GM19035 (cell line): ENCODE results near the gene GATC.
"Not testable (repeated sequence)": the region's sequence is repeated elsewhere in the genome, so short reads cannot be mapped to it uniquely, and the experiment has no call there.

Experiments
- ATAC-seq: cut with Tn5 transposase; IDR thresholded peaks from one replicate; pipeline ENCODE4 v1.9.1; 2021; ENCODE audit not compliant: unreplicated experiment

Gene GATC

DNA sequence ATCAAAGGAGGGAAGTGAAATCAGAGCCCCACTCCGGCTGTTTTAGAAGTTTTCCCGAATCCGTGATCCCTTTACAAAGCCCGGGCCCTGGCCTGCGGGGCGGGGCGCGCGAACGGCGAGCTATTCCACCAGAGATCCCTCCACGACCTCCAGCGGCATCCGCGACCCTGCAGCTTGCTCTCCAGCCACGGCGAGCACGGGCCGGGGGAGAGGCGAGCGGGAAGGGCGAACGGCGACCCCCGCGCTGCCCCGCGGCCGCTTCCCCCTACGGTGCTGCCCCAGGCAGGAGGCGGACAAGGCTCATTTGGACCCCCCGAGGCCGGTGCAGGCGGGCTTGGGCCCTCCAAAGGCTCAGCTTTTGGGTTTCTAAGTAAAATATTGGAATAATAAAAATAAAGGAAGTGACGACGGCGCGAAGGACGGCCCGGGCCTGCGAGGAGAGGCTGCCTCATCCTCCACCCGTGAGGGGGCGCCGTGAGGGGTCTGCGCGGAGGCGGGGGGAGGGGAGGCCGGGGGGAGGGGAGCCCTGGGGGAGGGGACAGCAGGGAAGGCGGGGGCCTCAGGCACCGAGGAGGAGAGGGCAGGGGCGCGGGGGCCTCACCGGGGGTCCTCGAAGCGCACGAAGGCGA, 22.7 kb downstream of the GATC start:
- ATAC-seq: peak; percentile 32

DNA sequence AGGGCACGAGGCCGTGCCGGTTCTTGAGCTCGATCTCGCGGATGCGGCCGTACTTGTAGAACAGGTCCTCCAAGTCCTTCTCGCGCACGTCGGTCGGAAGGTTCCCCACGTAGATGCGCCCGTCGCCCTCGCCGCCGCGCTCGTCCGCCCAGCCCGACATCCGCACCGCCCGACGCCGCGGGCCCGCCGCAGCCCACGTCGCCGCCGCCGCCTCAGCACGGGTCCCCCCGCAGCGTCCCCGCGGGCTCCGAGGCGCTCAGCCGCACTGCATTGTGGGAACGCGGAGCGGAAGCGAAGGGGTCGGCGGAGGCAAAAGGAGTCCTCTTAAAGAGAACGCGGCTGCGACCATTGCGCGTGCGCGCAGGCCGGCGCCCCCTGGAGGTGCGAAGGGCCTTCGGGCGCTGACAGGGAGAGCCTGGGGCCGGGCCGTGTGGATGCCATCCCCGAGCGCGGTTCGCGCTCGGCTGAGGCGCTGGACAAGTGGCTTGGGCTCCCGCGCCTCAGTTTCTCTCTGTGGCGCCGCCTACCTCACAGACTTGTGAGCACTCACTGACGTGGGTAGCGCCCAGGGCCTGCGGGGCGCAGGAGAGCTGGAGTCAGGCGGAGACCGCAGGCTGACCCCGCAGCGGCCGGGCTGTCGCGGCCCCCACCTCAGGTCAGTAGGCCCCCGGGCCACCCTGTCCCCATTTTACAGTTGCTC, 23.4 kb downstream of the GATC start, which contains the start of gene SRSF9:
SRSF9 (minus strand) TSS at position 299 of the 700 bp plus-strand sequence; CDS start at position 160, 139 bp downstream.
- ATAC-seq: peak; percentile 80

DNA sequence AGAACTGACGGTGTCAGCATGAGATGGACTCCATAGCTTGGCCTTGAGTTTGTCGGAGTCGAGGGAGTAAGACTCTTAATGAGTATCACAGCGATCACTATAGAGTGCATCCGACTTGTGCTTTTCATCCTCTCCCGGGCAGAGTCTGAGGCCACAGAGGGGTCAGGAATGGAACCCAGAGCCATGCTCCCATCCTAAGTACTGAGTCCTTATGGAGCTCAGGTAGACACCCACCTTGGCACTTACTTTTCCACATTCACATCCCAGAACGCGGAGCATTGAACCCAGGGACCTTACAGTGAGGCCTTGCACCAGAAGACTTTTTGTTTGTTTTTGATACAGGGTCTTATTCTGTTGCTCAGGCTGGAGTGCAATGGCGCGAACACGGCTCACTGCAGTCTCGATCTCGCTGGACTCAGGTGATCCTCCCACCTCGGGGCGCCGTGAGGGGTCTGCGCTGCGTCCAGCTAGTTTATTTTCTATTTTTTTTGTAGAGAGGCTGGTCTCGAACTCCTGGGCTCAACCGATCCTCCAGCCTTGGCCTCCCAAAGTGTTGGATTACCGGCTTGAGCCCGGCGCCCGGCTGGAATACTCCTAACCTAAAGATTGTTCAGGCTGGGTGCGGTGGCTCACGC, 24.0 kb downstream of the GATC start:
- peak; percentile 15 for ATAC-seq

DNA sequence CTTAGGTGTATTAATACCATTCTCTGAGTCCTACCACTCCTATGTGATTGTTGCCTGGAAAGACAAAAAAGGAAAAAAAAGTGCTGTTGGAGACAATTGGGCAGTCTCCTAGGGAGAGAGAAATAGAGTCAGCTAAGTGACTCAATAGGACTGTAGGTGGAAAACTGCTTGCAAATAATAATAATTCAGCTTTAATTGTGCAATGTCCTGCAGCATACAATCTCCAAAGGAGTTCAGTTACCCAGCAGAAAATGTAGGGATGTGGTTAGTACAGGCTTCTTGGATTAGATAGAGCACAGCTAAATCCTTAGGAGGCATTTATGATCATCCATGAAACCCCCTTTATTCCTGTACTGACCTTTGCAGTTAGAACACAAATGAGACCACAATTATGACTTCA, 26.3 kb downstream of the GATC start:
- ATAC-seq: no peak

GRCh38 chr12:120473807-120474615, 27.8 kb downstream of the GATC start:
- ATAC-seq: no peak

DNA sequence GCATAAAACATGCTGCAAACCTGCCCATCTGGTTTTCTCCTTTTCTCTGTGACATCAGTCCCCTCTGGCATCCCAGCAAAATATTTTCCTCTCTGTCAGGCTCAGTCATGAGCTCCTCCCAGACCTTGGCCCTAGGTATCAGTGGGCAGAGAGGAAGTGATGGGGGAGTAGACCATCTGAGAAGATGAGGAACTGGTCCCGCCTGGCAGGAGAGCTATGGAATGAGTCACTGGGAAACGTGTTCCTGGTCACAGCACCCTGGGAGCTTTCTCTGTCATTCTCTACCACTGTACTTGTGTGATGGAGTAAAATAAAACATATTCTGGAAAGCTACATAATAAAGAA, 28.3 kb downstream of the GATC start:
- no peak for ATAC-seq

DNA sequence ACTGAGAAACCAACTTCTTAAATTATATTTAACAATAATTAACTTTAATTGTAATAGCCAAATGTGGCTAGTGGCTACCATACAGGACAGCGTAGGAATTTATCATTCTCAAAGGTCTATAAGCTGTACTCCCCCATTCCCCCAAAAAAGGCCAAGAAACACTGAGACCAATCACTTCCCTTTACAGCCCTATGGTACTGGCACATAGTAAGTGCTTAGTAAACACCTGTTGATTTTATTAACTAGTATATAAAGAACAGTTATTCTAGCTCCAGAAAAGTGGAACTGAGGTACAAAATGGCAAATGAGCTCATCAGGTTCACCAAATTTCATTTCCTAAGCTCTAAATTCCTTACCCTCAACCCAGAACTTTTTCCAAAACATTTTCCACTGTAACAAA, 29.4 kb downstream of the GATC start:
- ATAC-seq: no peak

- no peak for ATAC-seq
Observed at GRCh38 chr12:120479458-120479857, 33.2 kb downstream of the GATC start.

DNA sequence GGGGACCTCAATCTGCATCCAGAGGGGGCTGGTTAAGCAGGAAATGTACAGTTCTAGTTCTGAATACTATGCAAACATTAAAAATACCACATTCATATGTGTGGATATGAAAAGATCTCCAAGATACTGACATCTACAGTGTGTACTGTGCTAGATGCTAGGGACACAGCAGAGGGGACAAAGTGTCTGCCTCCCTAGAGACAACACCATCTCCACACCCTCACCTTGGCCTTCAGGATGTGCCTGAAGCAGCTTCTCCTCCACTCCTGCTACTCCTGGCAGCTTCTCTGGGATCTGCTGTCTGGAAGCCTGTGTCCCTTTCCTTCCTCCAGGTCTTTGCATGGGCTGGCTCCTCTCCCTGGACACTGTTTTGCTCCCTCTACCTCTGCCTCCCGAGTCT, 34.0 kb downstream of the GATC start:
- ATAC-seq: no peak

DNA sequence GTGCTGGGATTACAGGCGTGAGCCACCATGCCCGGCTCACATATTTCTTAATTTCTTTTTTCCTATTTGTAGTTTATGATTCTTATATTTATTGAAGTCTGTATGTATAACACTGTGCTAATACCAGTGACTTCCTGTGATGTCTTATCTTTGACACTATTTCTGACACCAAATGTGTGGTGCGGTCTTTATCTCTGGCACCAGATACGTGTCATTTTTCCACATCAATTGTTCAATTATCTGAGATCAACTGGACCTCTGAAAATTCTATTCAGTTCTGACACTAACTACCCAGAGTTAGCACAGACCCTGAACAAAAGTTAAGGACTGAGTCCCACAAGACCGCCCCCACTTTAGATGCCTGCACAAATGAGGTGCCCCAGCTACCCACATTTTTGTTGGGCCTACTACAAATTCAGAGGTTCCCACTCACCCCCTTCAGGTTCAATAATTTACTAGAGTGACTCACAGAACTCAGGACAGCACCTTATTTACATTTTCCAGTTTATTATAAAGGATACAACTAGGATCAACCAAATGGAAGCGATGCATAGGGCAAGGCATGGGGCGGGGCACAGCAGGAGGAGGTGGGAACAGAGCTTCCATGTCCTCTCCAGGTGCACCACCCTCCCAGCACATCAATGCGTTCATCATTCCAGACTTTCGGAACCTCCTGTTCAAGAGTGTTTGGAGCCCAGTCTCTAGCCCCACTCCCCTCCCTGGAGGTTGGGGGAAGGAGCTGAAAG, 35.0 kb downstream of the GATC start:
- no peak for ATAC-seq

DNA sequence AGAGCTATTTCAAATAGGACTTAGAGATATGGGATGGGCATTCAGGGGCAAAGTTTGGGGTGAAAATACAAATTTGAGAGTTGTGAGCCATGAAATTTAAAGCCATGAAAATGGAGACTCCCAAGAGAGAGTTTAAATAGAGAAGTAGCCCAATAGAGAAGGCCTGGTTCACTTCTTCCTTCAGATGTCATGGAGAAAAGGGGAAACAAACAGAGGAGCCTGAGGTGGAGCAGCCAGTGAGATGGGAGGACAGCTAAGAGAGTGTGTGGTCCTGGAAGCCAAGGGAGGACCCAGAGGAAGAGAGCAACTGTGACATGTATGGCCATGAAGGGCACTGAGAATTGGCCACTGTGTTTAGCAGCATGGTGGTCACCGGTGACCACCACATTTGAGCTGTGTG, 37.4 kb downstream of the GATC start:
- ATAC-seq: no peak

DNA sequence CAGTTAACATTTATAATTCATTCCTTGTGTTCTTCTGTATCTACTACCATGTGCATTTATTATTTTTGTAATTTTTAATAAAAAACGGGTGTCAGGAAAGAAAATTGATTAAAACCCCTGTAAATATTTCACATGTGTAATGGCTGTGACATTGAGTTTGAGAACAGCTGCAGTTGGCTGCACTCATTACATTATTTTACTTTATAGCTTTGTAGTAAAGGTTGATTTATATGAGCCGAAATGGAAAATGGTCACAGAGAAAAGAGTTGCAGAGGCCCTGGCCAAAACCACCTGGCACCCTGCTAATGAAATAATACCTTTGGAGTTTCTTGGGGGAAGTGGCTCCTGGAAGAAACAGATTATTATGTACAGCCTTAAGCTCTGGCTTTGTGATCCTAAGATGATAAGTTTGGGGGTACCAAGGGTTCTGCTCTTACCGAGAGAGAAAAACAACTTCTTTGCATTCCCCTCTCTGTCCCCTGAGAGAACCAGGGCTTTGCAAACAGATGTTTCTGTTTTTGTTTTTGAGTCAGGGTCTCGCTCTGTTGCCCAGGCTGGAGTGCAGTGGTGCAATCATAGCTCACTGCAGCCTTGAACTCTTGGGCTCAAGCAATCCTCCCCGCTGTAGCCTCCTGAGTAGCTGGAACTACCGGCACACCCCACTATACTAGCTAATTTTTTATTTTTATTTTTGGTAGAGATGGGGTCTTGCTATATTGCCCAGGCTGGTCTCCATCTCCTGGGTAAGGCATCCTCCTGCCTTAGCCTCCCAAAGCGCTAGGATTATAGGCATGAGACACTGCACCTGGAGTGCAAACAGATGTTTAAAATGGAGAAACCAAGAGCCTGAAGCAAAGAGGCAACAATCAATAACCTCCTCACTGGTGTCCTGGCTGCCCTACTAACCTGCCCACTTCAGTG, 40.0 kb downstream of the GATC start:
- no peak for ATAC-seq

DNA sequence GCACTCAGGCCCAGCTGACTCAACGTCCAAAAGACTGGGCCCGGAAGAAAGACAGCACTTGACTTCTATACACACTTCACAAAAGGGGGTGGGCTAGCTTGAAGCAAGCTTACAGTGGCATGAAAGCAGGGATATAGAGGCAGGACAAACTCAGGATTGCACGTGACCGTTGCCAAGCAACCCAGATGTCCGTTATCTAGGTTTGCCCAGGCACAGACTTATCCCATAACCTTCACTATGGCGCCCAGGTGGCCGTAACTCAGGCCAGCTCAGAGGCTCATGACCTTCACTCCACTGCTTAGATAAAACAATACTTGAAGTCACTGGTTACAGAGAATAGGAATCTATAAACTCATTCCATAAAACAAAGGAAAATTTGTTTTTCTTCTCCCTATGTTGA, 41.3 kb downstream of the GATC start:
- not testable (repeated sequence) for ATAC-seq

GRCh38 chr12:120488057-120488640, 41.9 kb downstream of the GATC start:
- no peak for ATAC-seq

- ATAC-seq: no peak
Observed at GRCh38 chr12:120489018-120489417, 42.8 kb downstream of the GATC start.

DNA sequence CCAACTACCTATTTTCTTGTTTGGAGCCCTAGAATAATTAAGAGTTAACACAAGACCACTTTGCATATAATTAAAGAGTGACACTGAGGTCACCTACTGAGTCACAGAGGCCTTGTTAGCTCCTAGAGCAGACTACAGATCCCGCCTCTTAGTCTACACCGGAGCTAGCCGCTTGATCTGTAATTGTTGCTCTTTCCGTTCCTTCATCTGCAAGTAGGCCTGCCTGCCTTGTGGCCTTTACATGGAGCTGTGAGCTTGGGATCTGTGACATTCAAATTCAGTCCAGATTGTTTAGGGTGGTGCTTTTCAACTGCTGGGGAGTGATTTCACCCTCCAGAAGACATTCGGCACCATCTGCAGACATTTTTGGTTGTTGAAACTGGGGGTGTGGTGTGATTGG, 44.1 kb downstream of the GATC start:
- no peak for ATAC-seq

DNA sequence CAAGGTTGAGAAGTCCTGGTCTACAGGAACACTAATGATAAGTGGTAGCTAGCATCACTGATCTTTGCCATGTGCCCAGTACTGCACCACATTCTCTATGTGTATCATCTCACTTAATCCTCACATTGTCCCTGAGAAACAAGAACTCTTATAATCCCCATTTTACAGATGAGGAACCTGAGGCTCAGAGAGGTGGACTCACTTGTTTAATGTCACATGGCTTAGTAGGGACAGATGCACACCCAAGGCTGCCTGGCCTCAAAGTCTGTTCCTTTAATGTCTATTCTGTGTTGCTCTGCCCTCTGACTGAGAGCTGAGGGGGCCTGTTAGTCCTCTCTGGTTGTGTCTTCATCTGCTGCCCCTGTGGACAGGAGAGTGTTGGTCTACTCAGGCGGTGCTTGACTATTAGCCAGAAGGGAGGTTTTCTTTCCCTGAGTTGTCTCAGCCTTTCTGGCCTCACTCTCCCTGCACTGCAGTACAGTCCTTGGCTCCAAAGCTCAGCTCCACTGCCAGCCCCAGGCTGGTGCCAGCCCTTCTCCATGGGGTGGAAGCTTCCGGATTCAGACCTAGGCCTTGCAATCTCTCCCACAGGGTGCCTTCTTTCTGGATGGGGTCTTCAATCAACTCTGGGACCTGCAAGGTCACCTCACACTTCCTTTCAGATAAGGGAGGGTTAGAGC, 44.7 kb downstream of the GATC start:
- no peak for ATAC-seq

DNA sequence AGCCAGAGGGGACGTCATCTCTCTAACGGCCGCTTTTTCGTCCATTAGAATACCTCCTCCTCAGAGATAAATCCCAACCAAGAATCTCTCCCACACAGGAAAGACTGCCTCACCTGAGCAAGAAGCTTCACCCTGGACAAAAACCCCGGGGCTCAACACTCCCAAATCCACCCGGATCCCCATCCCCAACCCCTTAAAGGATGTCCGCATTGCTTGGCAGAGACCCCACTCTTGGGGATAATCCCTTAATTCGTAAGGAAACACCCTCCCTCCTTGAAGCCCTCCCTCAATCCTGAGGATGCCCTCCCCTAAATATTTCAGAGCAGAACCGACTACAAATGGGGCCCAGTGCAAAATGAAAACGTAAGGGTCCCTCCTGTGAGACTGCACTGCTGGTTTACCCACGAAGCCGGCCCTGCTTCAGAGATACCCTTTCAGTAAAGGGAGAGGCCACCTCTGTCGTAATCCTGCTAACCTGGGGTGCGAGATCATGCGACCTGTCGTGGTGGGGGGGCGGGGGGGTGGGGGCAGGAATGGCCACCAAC, 49.0 kb downstream of the GATC start:
- ATAC-seq: no peak
